Neural cell (in vitro differentiated cells): ENCODE data around the gene HEATR1.

ENCODE experiments used
- CTCF ChIP-seq: fragments of 450-650 bp; IDR thresholded peaks from 2 replicates; pipeline ENCODE4 v1.5.1; 2014; ENCODE audit warnings: antibody characterized with exemption, mild to moderate bottlenecking, moderate library complexity; ENCODE audit not compliant: poor library complexity, severe bottlenecking
- EZH2 ChIP-seq: fragments of 200-600, 300-800 bp; shearing (Covaris generic), sonication (generic); IDR thresholded peaks from 2 replicates; pipeline ENCODE4 v1.6.1; 2014; ENCODE audit warnings: antibody characterized with exemption, low read length, borderline replicate concordance, mild to moderate bottlenecking; ENCODE audit not compliant: insufficient read depth, poor library complexity, severe bottlenecking
- POLR2AphosphoS5 ChIP-seq: IDR thresholded peaks from 2 replicates; pipeline ENCODE4 v1.6.1; 2012
- REST ChIP-seq: IDR thresholded peaks from 2 replicates; pipeline ENCODE4 v1.6.1; 2012; ENCODE audit warnings: borderline replicate concordance
- SMC3 ChIP-seq: fragments of 450-650 bp; conservative IDR thresholded peaks from 2 replicates; pipeline ENCODE4 v1.6.1; 2014; ENCODE audit warnings: antibody characterized with exemption, mild to moderate bottlenecking, moderate library complexity; ENCODE audit not compliant: poor library complexity

GRCh38 chr1:236509647-236510401 lies 94.5 kb downstream of the HEATR1 start:
- TF ChIP-seq CTCF (no peak), EZH2 (no peak), SMC3 (no peak), POLR2AphosphoS5 (no peak), REST (no peak)
